H9 (cell line): ENCODE measurements around the gene XYLB. TPM values are rescaled to one million over a fixed set of nuclear protein-coding genes. Genes with fewer than 3 reads are reported as not detected.

Experiments used
- DNase-seq: peaks from one replicate; pipeline ENCODE4 v3.0.0-alpha.2; 2017
- H2AFZ ChIP-seq: one replicate; pipeline ENCODE4 v1.6.1; 2013; ENCODE audit warnings: mild to moderate bottlenecking, low read length, control low read depth, moderate library complexity
- H2AK5ac ChIP-seq: 2 replicates; pipeline ENCODE4 v1.6.1; 2013; ENCODE audit warnings: low read length, control low read depth, mixed read lengths; ENCODE audit not compliant: insufficient read length
- H2BK120ac ChIP-seq: one replicate; pipeline ENCODE4 v1.6.1; 2013; ENCODE audit warnings: low read depth, mild to moderate bottlenecking, low read length, control low read depth, inconsistent platforms; ENCODE audit not compliant: poor library complexity, severe bottlenecking
- H2BK12ac ChIP-seq: 2 replicates; pipeline ENCODE4 v1.6.1; 2013; ENCODE audit warnings: low read length, control low read depth, mixed read lengths, low read depth; ENCODE audit not compliant: insufficient read length
- H2BK15ac ChIP-seq: 2 replicates; pipeline ENCODE4 v1.6.1; 2013; ENCODE audit warnings: low read depth, low read length, control low read depth
- H2BK20ac ChIP-seq: one replicate; pipeline ENCODE4 v1.6.1; 2013; ENCODE audit warnings: low read depth, mild to moderate bottlenecking, low read length, control low read depth, inconsistent platforms; ENCODE audit not compliant: poor library complexity, severe bottlenecking
- H2BK5ac ChIP-seq: 2 replicates; pipeline ENCODE4 v1.6.1; 2013; ENCODE audit warnings: low read length, control low read depth, mixed read lengths; ENCODE audit not compliant: insufficient read length
- H3K14ac ChIP-seq: 2 replicates; pipeline ENCODE4 v1.6.1; 2013; ENCODE audit warnings: low read length, control low read depth; ENCODE audit not compliant: insufficient read depth
- H3K18ac ChIP-seq: 2 replicates; pipeline ENCODE4 v1.6.1; 2013; ENCODE audit warnings: low read depth, mild to moderate bottlenecking, mixed read lengths, low read length, control low read depth; ENCODE audit not compliant: insufficient read length
- H3K23ac ChIP-seq: 2 replicates; pipeline ENCODE4 v1.6.1; 2013; ENCODE audit warnings: low read length, control low read depth, mixed read lengths, low read depth; ENCODE audit not compliant: insufficient read length
- H3K23me2 ChIP-seq: 2 replicates; pipeline ENCODE4 v1.6.1; 2013; ENCODE audit warnings: low read depth, mild to moderate bottlenecking, mixed read lengths, low read length, control low read depth; ENCODE audit not compliant: insufficient read length, poor library complexity, severe bottlenecking
- H3K27ac ChIP-seq: 2 replicates; pipeline ENCODE4 v1.5.1; 2013; ENCODE audit warnings: low read length, control low read depth, mixed read lengths, low read depth; ENCODE audit not compliant: insufficient read length
- H3K27me3 ChIP-seq: 2 replicates; pipeline ENCODE4 v1.6.1; 2013; ENCODE audit warnings: low read length, control low read depth, inconsistent platforms; ENCODE audit not compliant: insufficient read depth
- H3K4ac ChIP-seq: 2 replicates; pipeline ENCODE4 v1.6.1; 2013; ENCODE audit warnings: low read depth, mild to moderate bottlenecking, control low read depth, inconsistent platforms, low read length, moderate library complexity
- H3K4me1 ChIP-seq: 2 replicates; pipeline ENCODE4 v1.6.1; 2013; ENCODE audit warnings: low read length, control low read depth, inconsistent platforms; ENCODE audit not compliant: insufficient read depth
- H3K4me2 ChIP-seq: 2 replicates; pipeline ENCODE4 v1.6.1; 2013; ENCODE audit warnings: low read length, control low read depth, mixed read lengths; ENCODE audit not compliant: insufficient read length, insufficient read depth
- H3K56ac ChIP-seq: 2 replicates; pipeline ENCODE4 v1.6.1; 2013; ENCODE audit warnings: low read depth, mild to moderate bottlenecking, mixed read lengths, low read length, control low read depth; ENCODE audit not compliant: insufficient read length
- H3K79me1 ChIP-seq: 2 replicates; pipeline ENCODE4 v1.6.1; 2013; ENCODE audit warnings: low read depth, mild to moderate bottlenecking, moderate library complexity, low read length, control low read depth, inconsistent platforms; ENCODE audit not compliant: insufficient read depth, poor library complexity, severe bottlenecking
- H3K79me2 ChIP-seq: 2 replicates; pipeline ENCODE4 v1.6.1; 2013; ENCODE audit warnings: low read length, control low read depth, inconsistent platforms; ENCODE audit not compliant: insufficient read depth
- H3K9ac ChIP-seq: 2 replicates; pipeline ENCODE4 v1.6.1; 2013; ENCODE audit warnings: low read length, control low read depth, mixed read lengths; ENCODE audit not compliant: insufficient read length; ENCODE audit errors: extremely low read depth
- H3K9me3 ChIP-seq: one replicate; pipeline ENCODE4 v1.6.1; 2013; ENCODE audit warnings: low read depth, low read length, inconsistent platforms; ENCODE audit not compliant: control insufficient read depth
- H3T11ph ChIP-seq: one replicate; pipeline ENCODE4 v1.6.1; 2013; ENCODE audit warnings: mild to moderate bottlenecking, low read length, control low read depth, inconsistent platforms
- H4K20me1 ChIP-seq: one replicate; pipeline ENCODE4 v1.6.1; 2013; ENCODE audit not compliant: control insufficient read depth, insufficient read length, insufficient read depth
- H4K5ac ChIP-seq: 2 replicates; pipeline ENCODE4 v1.6.1; 2013; ENCODE audit warnings: low read depth, mild to moderate bottlenecking, mixed read lengths, low read length, control low read depth; ENCODE audit not compliant: insufficient read length
- H4K8ac ChIP-seq: replicated peaks from 2 replicates; pipeline ENCODE4 v1.6.1; 2013; ENCODE audit warnings: low read length, control low read depth, mixed read lengths, low read depth; ENCODE audit not compliant: insufficient read length
- H4K91ac ChIP-seq: 2 replicates; pipeline ENCODE4 v1.6.1; 2013; ENCODE audit warnings: low read depth, mild to moderate bottlenecking, moderate library complexity, mixed read lengths, low read length, control low read depth; ENCODE audit not compliant: insufficient read length
- H3K27ac Mint-ChIP-seq, 3 experiments: 2 replicates in 2 of 3; 3 replicates in 1 of 3; pipeline ENCODE4 v1.8.0; 2020 to 2021; ENCODE audit warnings: mixed read lengths in 3 of 3, mild to moderate bottlenecking in 1 of 3, moderate library complexity in 1 of 3
- H3K27me3 Mint-ChIP-seq: 2 replicates; pipeline ENCODE4 v1.8.0; 2021; ENCODE audit warnings: low read depth, mild to moderate bottlenecking, moderate library complexity, mixed read lengths
- H3K36me3 Mint-ChIP-seq, 3 experiments: 2 replicates in 2 of 3; 3 replicates in 1 of 3; pipeline ENCODE4 v1.8.0; 2020 to 2021; ENCODE audit warnings: low read depth in 3 of 3, mixed read lengths in 3 of 3; ENCODE audit not compliant: insufficient read depth in 1 of 3
- H3K4me1 Mint-ChIP-seq, 2 experiments: 2 replicates each; pipeline ENCODE4 v1.8.0; 2020; ENCODE audit warnings: mixed read lengths in 2 of 2
- H3K4me3 Mint-ChIP-seq, 2 experiments: 2 replicates in 1 of 2; 3 replicates in 1 of 2; pipeline ENCODE4 v1.8.0; 2020 to 2021; ENCODE audit warnings: mild to moderate bottlenecking in 2 of 2, mixed read lengths in 2 of 2, moderate library complexity in 1 of 2
- H3K9me3 Mint-ChIP-seq, 2 experiments: 2 replicates in 1 of 2; 3 replicates in 1 of 2; pipeline ENCODE4 v1.8.0; 2020; ENCODE audit warnings: mild to moderate bottlenecking in 2 of 2, mixed read lengths in 2 of 2, moderate library complexity in 1 of 2
- WGBS: extraction: QIAGEN DNeasy Blood & Tissue Kit; methylation state at CpG from one replicate; pipeline ENCODE4 v1.1.7; 2013; ENCODE audit warnings: missing lambda C conversion rate, low lambda C conversion rate, mixed read lengths; ENCODE audit not compliant: insufficient read length; ENCODE audit errors: extremely low coverage; 5-methylcytosine and 5-hydroxymethylcytosine counted together
- total RNA-seq: library from RNA; stranded (reverse); gene quantifications from 2 replicates; pipeline ENCODE4 v1.2.1, GENCODE V29; 2021
- TF ChIP-seq, protein P1 (sequence below): fragments of 200-600 bp; sonication (generic); conservative IDR thresholded peaks from 3 replicates; pipeline ENCODE4 v1.8.0; 2021; ENCODE audit warnings: antibody characterized with exemption, mild to moderate bottlenecking

The XYLB gene
- total RNA-seq, 1 experiment from 2014 or later: 2.6 TPM

DNA sequence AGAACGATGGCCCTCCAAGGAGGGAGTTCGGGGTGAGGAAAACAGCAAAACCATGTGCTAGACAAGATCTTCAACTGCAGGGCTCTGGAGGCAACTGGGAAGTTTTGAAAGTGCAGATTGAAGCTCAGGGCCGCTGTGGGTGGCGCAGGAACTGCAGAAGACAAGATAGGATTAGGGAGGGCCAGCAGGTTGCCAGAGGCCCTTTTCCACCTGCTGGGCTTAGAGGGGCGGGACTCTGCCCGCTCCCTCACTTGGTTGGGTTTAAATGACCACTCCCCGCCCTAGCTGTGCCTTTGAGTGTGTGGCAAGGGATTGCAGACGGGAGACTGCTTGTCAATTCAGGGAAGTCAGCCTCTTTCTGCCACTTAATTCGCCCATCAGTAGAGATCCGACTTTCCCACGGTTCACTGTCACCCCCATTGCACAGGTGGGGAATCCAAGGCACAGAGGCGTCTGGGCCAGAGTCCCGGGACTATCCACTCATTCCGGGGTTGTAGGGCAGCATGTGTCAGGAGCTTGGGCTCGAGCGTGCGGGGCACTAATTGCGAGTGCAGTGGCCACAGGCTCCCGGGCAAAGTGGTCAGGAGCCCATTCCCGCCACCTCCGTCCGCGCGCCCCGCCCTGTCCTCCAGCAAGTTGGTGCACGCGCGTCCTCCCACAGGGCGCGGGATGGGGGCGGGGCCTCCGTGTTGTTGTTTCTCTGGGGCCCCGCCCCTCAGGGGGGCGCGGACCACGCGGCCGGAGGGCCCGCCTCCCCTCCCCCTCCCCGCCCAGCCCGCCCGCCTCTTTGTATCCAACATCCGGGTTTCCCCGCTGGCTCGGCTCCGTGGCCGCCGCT, 106.7 kb downstream of the XYLB start, which contains the start of gene ACVR2B:
TSS of gene ACVR2B (plus strand) at position 816 of the 838 bp plus-strand sequence. CDS start 433 bp downstream, outside the sequence.
- Histone ChIP-seq H3K79me1 (peaks cover under 1% of the 10 kb centered on the region), H3K9me3 (no peaks in the 10 kb centered on the region), H2BK20ac (no peak within 1 kb of the TSS), H4K91ac (peak within 1 kb of the TSS; percentile 73), H2BK5ac (no peak within 1 kb of the TSS), H3K23me2 (peaks cover 11% of the 10 kb centered on the region), H4K5ac (peak within 1 kb of the TSS; percentile 47), H3K56ac (no peak within 1 kb of the TSS), H2BK120ac (no peak within 1 kb of the TSS), H3K18ac (peak within 1 kb of the TSS; percentile 68), H4K20me1 (peaks cover 2% of the 10 kb centered on the region), H3K23ac (no peak within 1 kb of the TSS), H3K27me3 (no peaks in the 10 kb centered on the region), H3K14ac (peak within 1 kb of the TSS; percentile 82), H3K4ac (peak within 1 kb of the TSS; percentile 5), H3K27ac (no peak within 1 kb of the TSS), H3K9ac (peak within 1 kb of the TSS; percentile 85), H2BK12ac (no peak within 1 kb of the TSS), H3K4me1 (peaks cover 6% of the 10 kb centered on the region), H4K8ac (no peak within 1 kb of the TSS), H3K4me2 (peak within 1 kb of the TSS; percentile 86), H2AFZ (no peak within 1 kb of the TSS), H3T11ph (no peak within 1 kb of the TSS), H2AK5ac (no peak within 1 kb of the TSS), H3K79me2 (peaks cover 22% of the 10 kb centered on the region; the same call in 1 of the 2 replicates), H2BK15ac (no peak within 1 kb of the TSS)
- peaks cover 28 to 35% of the 10 kb centered on the region in 2 experiments for H3K4me1 Mint-ChIP-seq
- peak within 1 kb of the TSS; percentile 98 to 100 (median 99) for H3K27ac Mint-ChIP-seq
- peaks cover 9% of the 10 kb centered on the region for H3K27me3 Mint-ChIP-seq
- H3K4me3 Mint-ChIP-seq: peak within 1 kb of the TSS; percentile 97 to 100
- H3K9me3 Mint-ChIP-seq: peaks cover 5% of the 10 kb centered on the region in 2 experiments; a peak in 4 of 5 replicates
- TF ChIP-seq, protein P1, sequence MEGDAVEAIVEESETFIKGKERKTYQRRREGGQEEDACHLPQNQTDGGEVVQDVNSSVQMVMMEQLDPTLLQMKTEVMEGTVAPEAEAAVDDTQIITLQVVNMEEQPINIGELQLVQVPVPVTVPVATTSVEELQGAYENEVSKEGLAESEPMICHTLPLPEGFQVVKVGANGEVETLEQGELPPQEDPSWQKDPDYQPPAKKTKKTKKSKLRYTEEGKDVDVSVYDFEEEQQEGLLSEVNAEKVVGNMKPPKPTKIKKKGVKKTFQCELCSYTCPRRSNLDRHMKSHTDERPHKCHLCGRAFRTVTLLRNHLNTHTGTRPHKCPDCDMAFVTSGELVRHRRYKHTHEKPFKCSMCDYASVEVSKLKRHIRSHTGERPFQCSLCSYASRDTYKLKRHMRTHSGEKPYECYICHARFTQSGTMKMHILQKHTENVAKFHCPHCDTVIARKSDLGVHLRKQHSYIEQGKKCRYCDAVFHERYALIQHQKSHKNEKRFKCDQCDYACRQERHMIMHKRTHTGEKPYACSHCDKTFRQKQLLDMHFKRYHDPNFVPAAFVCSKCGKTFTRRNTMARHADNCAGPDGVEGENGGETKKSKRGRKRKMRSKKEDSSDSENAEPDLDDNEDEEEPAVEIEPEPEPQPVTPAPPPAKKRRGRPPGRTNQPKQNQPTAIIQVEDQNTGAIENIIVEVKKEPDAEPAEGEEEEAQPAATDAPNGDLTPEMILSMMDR: 0 out of 3 replicates have a peak, but pooled peaks have one; percentile 22
- DNase-seq: peak; percentile 94
- peaks cover 4 to 7% (median 6%) of the 10 kb centered on the region in 3 experiments; a peak in 6 of 7 replicates for H3K36me3 Mint-ChIP-seq
- WGBS: no CpG with 5 or more reads among the region's 48 CpGs
